Tibial nerve (tissue), 4 donors: ENCODE measurements around the gene DHX16. TPM values are rescaled to one million over a fixed set of nuclear protein-coding genes. Genes with fewer than 3 reads are reported as not detected.

Experiments
- DNase-seq, 2 donors: peaks; one replicate each; pipeline ENCODE4 v3.0.0-alpha.2; 2019; ENCODE audit warnings: low spot score in 2 of 2
- H3K27ac ChIP-seq, 4 donors: fragments of 200-600 bp; sonication (generic) in 3 of 4; one replicate each; pipeline ENCODE4 v1.5.1; 2017 to 2019; ENCODE audit warnings: mild to moderate bottlenecking in 1 of 4
- H3K27me3 ChIP-seq, 2 donors: fragments of 200-600 bp; sonication (generic) in 1 of 2; one replicate each; pipeline versions ENCODE4 v1.5.1 to v1.6.0; 2017 to 2019
- H3K36me3 ChIP-seq, 3 donors: fragments of 200-600 bp; sonication (generic); one replicate each; pipeline ENCODE4 v1.5.1; 2018 to 2019
- H3K4me1 ChIP-seq, 4 donors: fragments of 200-600 bp; sonication (generic) in 3 of 4; one replicate each; pipeline ENCODE4 v1.5.1; 2017 to 2019
- H3K4me3 ChIP-seq, 4 donors: fragments of 200-600 bp; sonication (generic) in 3 of 4; one replicate each; pipeline ENCODE4 v1.5.1; 2017 to 2019; ENCODE audit warnings: mild to moderate bottlenecking in 1 of 4, moderate library complexity in 1 of 4
- H3K9me3 ChIP-seq, 4 donors: fragments of 200-600 bp; sonication (generic) in 3 of 4; one replicate each; pipeline ENCODE4 v1.5.1; 2017 to 2019
- CTCF ChIP-seq, 5 experiments: fragments of 200-600 bp in 3 of 5; fragments of 450-650 bp in 2 of 5; sonication (generic) in 3 of 5; IDR thresholded peaks; one replicate each; pipeline ENCODE4 v1.5.1; 2016 to 2019; ENCODE audit warnings: antibody characterized with exemption in 5 of 5, mild to moderate bottlenecking in 3 of 5, moderate library complexity in 2 of 5
- EP300 ChIP-seq, 2 donors: sonication (generic); formaldehyde crosslinking; IDR thresholded peaks; one replicate each; pipeline ENCODE4 v1.6.1; 2017; ENCODE audit warnings: antibody characterized with exemption in 2 of 2, mild to moderate bottlenecking in 1 of 2
- POLR2A ChIP-seq, 2 donors: fragments of 450-650 bp; IDR thresholded peaks; one replicate each; pipeline ENCODE4 v1.6.1; 2017; ENCODE audit warnings: antibody characterized with exemption in 2 of 2, mild to moderate bottlenecking in 2 of 2, moderate library complexity in 2 of 2
- WGBS, 2 donors: methylation state at CpG; one replicate each; pipeline ENCODE4 v1.1.5; 2018; 5-methylcytosine and 5-hydroxymethylcytosine counted together
- total RNA-seq, 4 donors: library from RNA; depleted of rRNA; stranded (reverse); fragments of >200 nt; gene quantifications; one replicate each; pipeline ENCODE4 v1.1.0, GENCODE V29; 2016

Gene DHX16
- total RNA-seq, 4 donors from 2014 or later, result 22.7 to 40.2 (median 29.2) TPM

- Histone ChIP-seq H3K4me1 (peaks cover 0 to 20% (median 7%) of the 10 kb centered on the region in 4 donors), H3K27me3 (no peaks in the 10 kb centered on the region), H3K36me3 (peaks cover 0 to 52% (median 11%) of the 10 kb centered on the region in 3 donors), H3K27ac (peak overlapping the region; percentile 82 to 97 (median 94)), H3K9me3 (no peaks in the 10 kb centered on the region), H3K4me3 (peak overlapping the region; percentile 81 to 98 (median 90))
- no peak for TF ChIP-seq CTCF (IDR thresholded peaks at IDR 0.05)
- no peak for TF ChIP-seq POLR2A (IDR thresholded peaks at IDR 0.05)
- no peak for TF ChIP-seq EP300 (IDR thresholded peaks at IDR 0.05)
- peak; percentile 14 to 19 for DNase-seq
- 0% methylated on average over 39 to 54 of the region's 78 CpGs for WGBS, 2 donors
These were observed 25.3 kb downstream of the DHX16 start for GRCh38 chr6:30647242-30648116.

GRCh38 chr6:30646450-30647241 lies 26.2 kb downstream of the DHX16 start, which contains the start of gene C6orf136:
Gene C6orf136, plus strand, starts transcription at chr6:30647133. Its CDS starts 99 bp downstream, at chr6:30647232.
- Histone ChIP-seq H3K4me1 (peaks cover 0 to 20% (median 7%) of the 10 kb centered on the region in 4 donors), H3K27ac (peak within 1 kb of the TSS; percentile 82 to 97 (median 94)), H3K4me3 (peak within 1 kb of the TSS; percentile 81 to 98 (median 90)), H3K9me3 (no peaks in the 10 kb centered on the region), H3K36me3 (peaks cover 0 to 51% (median 7%) of the 10 kb centered on the region in 3 donors), H3K27me3 (no peaks in the 10 kb centered on the region)
- WGBS, 2 donors, result 10 to 14% methylated on average over 27 to 37 of the region's 37 CpGs
- TF ChIP-seq POLR2A (IDR thresholded peaks at IDR 0.05) (no peak), CTCF (IDR thresholded peaks at IDR 0.05) (no peak), EP300 (IDR thresholded peaks at IDR 0.05) (peak in 1 of 2 donors; percentile 3)
- DNase-seq, result peak; percentile 75 to 78

GRCh38 chr6:30645989-30646388 lies 26.8 kb downstream of the DHX16 start:
- Histone ChIP-seq H3K27me3 (no peaks in the 10 kb centered on the region), H3K27ac (no peak overlapping the region), H3K36me3 (peaks cover 0 to 51% (median 4%) of the 10 kb centered on the region in 3 donors), H3K9me3 (no peaks in the 10 kb centered on the region), H3K4me1 (peaks cover 0 to 20% (median 7%) of the 10 kb centered on the region in 4 donors), H3K4me3 (no peak overlapping the region)
- no peak for DNase-seq
- 71 to 77% methylated on average over 1 of the region's 1 CpG for WGBS, 2 donors
- no peak for TF ChIP-seq EP300 (IDR thresholded peaks at IDR 0.05)
- TF ChIP-seq POLR2A (IDR thresholded peaks at IDR 0.05), result no peak
- TF ChIP-seq CTCF (IDR thresholded peaks at IDR 0.05), result no peak

- peaks cover 4 to 53% (median 9%) of the 10 kb centered on the region in 3 donors for H3K36me3 ChIP-seq
- no peak for TF ChIP-seq POLR2A (IDR thresholded peaks at IDR 0.05)
- TF ChIP-seq CTCF (IDR thresholded peaks at IDR 0.05), result no peak
- no peak for TF ChIP-seq EP300 (IDR thresholded peaks at IDR 0.05)
- H3K27me3 ChIP-seq, result no peaks in the 10 kb centered on the region
- no peak overlapping the region for H3K4me3 ChIP-seq
- H3K9me3 ChIP-seq, result no peaks in the 10 kb centered on the region
- DNase-seq, result no peak
- peaks cover 0 to 20% (median 7%) of the 10 kb centered on the region in 4 donors for H3K4me1 ChIP-seq
- no peak overlapping the region for H3K27ac ChIP-seq
- WGBS, 2 donors, result 76% methylated on average over 5 of the region's 5 CpGs
These were observed 28.0 kb downstream of the DHX16 start for GRCh38 chr6:30644769-30645168.
